Heart right ventricle (tissue), 16 donors: ENCODE data around the gene RAB8A. TPM values are rescaled to one million over a fixed set of nuclear protein-coding genes. Genes with fewer than 3 reads are reported as not detected.

Experiments
- ATAC-seq, 8 donors: fragments of 200-7000 bp; cut with Tn5 transposase; one replicate each; pipeline ENCODE4 v1.9.1; 2020; ENCODE audit warnings: mild to moderate bottlenecking in 8 of 8, moderate library complexity in 8 of 8, moderate number of reproducible peaks in 1 of 8
- DNase-seq, 2 donors: peaks; one replicate each; pipeline ENCODE4 v3.0.0-alpha.2; 2020
- H3K27ac ChIP-seq, 10 donors: fragments of 200-600 bp; sonication (generic) in 2 of 10; one replicate each; pipeline versions ENCODE4 v1.5.0 to v1.8.0; 2020 to 2022; ENCODE audit warnings: mild to moderate bottlenecking in 3 of 10
- H3K27me3 ChIP-seq, 7 donors: fragments of 200-600 bp; one replicate each; pipeline ENCODE4 v1.8.0; 2021 to 2022; ENCODE audit warnings: mild to moderate bottlenecking in 2 of 7
- H3K36me3 ChIP-seq, 9 donors: fragments of 200-600 bp; sonication (generic) in 1 of 9; one replicate each; pipeline versions ENCODE4 v1.5.0 to v1.8.0; 2020 to 2022; ENCODE audit warnings: mild to moderate bottlenecking in 2 of 9
- H3K4me1 ChIP-seq, 9 donors: fragments of 200-600 bp; sonication (generic) in 1 of 9; one replicate each; pipeline versions ENCODE4 v1.5.0 to v1.8.0; 2020 to 2022; ENCODE audit warnings: mild to moderate bottlenecking in 4 of 9
- H3K4me3 ChIP-seq, 10 donors: fragments of 200-600 bp; sonication (generic) in 2 of 10; one replicate each; pipeline versions ENCODE4 v1.5.0 to v1.8.0; 2020 to 2022; ENCODE audit warnings: mild to moderate bottlenecking in 7 of 10, moderate library complexity in 2 of 10
- H3K9me3 ChIP-seq, 11 donors: fragments of 200-600 bp in 10 of 11; sonication (generic) in 2 of 11; one replicate each; pipeline versions ENCODE4 v1.5.0 to v1.8.0; 2013 to 2022; ENCODE audit warnings: mild to moderate bottlenecking in 2 of 11, control low read depth in 1 of 11, moderate library complexity in 1 of 11
- WGBS, 2 donors: extraction: QIAGEN DNeasy Blood & Tissue Kit; methylation state at CpG; one replicate each; pipeline ENCODE4 v1.1.7; 2013; ENCODE audit warnings: inconsistent platforms in 1 of 2; 5-methylcytosine and 5-hydroxymethylcytosine counted together
- intact Hi-C, 10 donors: fragments of 100-400 bp; cut with DNase I; formaldehyde crosslinking; loops; one replicate each; pipeline versions ENCODE4 v1.11.1 to v1.14.2; 2022
- polyA plus RNA-seq, 2 donors: library from polyadenylated mRNA; stranded (reverse); fragments of 200-250 nt; gene quantifications; one replicate each; pipeline ENCODE4 v1.2.3, GENCODE V29; 2013
- total RNA-seq, 10 donors: library from RNA; stranded (reverse); fragmentation: NEBNext Ultra II Directional in 3 of 10; extraction: Animal tissue kit (Norgen Biotek cat#: 25700) in 3 of 10; gene quantifications; one replicate each; pipeline versions ENCODE4 v1.2.1 to v1.2.4, GENCODE V29; 2021 to 2023
- TF ChIP-seq, protein P1 (sequence below), 9 donors: fragments of 200-600 bp; sonication (generic) in 2 of 9; IDR thresholded peaks; one replicate each; pipeline versions ENCODE4 v1.5.0 to v1.8.0; 2021 to 2022; ENCODE audit warnings: antibody characterized with exemption in 9 of 9, mild to moderate bottlenecking in 5 of 9, moderate library complexity in 1 of 9
- donor health status: Arrhythmogenic right ventricular cardiomyopathy.
- donor health status: ischemic (EF 13 %, LVEDD 7.1; RV severe dilation, severe dysfunction).
- donor health status: healthy with polysubstance abuse.
- donor health status: DM: no; HTN: yes; CAD: no.
- donor health status: DM: no; HTN: no; CAD: no.
- donor health status: ischemic (EF 25% LVEDD 6.9; RV normal size, moderate dysfunction).
- donor health status: ischemic (EF 25% LVEDD 5.7; RV mildly dilated, moderate dysfunction).
- donor health status: healthy.
- donor health status: DM: yes; HTN: yes; CAD: no.
- donor health status: Ischemic cardiomyopathy.
- donor health status: ischemic (EF 35%, LVEDD 5.7; RV mildly dilated, moderate dysfunction).
- donor health status: nonischemic (EF 11% LVEDD 7.7; RV severe dilation, severe dysfunction).
- donor health status: DM: yes; HTN: yes; CAD: no.
- donor health status: PGD.
- donor health status: ischemic (EF 29% LVEDD 5.4; RV normal size, mild dysfunction).
- donor health status: nonischemic (EF 23%, LVEDD 6.1; RV moderate dilation, normal function).

The RAB8A gene
- total and polyA plus RNA-seq, 12 donors, result 12.1 to 47.4 (median 19.5) TPM

DNA sequence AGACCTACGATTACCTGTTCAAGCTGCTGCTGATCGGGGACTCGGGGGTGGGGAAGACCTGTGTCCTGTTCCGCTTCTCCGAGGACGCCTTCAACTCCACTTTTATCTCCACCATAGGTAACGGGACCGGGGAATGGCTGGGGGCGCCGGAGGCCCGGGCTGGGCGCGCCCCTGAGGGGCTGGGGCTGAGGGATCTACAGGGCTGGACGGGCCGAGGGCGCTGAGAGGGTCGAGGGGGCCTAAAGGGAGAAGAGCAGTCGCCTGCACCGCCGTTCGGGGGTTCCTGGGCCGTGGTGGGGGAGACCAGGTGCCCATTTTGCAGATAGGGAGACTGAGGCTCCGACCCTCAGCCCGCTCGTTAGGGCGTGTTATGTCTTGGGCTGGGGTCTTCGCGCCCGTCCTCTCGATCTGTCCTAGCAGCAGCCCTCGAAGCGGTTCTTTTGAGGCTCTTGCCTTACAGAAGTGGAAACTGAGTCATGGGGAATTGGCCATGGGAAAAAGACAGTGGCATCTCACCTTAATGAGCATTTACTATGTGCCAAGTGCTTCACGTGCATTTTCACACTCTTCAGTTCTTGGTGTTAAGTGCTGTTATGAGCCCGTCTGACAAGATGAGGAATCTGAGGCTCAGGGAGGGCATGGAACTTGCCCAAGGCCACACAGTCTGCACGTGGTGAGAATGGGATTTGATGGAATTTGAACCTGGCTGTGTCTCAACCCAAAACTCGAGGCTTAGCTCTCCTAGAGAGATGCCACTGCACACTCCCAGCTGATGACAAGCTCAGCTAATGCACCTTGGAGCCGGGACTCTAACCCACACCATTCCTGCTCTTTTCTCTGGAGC, 442 bp downstream of the RAB8A start:
- Histone ChIP-seq H3K36me3 (peaks cover 0 to 33% (median 0%) of the 10 kb centered on the region in 9 donors), H3K9me3 (no peaks in the 10 kb centered on the region), H3K27me3 (no peaks in the 10 kb centered on the region), H3K27ac (peak overlapping the region; percentile 68 to 98 (median 92)), H3K4me1 (peaks cover 10 to 58% (median 28%) of the 10 kb centered on the region in 9 donors), H3K4me3 (peak overlapping the region; percentile 64 to 96 (median 83))
- intact Hi-C loops, result loop anchor here in 8 of 10 donors (2.0 to 10.0 kb wide), 12 partner anchors 35 to 275 kb away; partner anchors contain the start of genes FAM32A (in 5 of the 8) and TPM4 (in 3 of the 8)
- 2% methylated on average over 35 to 37 of the region's 37 CpGs for WGBS, 2 donors
- DNase-seq (no peak), ATAC-seq (peak in 4 of 8 donors; percentile 1 to 2 (median 2))
- TF ChIP-seq, protein P1, sequence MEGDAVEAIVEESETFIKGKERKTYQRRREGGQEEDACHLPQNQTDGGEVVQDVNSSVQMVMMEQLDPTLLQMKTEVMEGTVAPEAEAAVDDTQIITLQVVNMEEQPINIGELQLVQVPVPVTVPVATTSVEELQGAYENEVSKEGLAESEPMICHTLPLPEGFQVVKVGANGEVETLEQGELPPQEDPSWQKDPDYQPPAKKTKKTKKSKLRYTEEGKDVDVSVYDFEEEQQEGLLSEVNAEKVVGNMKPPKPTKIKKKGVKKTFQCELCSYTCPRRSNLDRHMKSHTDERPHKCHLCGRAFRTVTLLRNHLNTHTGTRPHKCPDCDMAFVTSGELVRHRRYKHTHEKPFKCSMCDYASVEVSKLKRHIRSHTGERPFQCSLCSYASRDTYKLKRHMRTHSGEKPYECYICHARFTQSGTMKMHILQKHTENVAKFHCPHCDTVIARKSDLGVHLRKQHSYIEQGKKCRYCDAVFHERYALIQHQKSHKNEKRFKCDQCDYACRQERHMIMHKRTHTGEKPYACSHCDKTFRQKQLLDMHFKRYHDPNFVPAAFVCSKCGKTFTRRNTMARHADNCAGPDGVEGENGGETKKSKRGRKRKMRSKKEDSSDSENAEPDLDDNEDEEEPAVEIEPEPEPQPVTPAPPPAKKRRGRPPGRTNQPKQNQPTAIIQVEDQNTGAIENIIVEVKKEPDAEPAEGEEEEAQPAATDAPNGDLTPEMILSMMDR (IDR thresholded peaks at IDR 0.05), result no peak

DNA sequence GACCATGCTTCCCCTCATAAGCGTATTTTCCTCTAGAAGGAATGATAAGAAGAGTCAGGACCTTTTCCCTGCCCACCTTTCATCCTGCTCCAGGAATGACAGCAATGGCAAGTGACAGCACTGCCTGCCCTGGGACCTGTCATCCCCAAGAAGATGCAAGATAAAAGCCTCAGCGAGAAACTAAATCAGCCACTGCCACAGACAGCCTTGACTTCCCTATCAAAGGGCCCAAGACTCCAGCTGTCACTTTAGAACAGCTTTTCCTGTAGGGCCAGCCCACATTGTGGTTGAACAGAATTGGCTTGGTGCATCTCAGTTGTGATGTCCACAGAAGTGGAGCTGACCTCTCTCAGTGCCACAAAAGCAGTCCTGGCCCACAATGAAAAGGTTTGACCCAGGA, 1.1 kb downstream of the RAB8A start:
- H3K4me1 ChIP-seq, result peaks cover 10 to 65% (median 28%) of the 10 kb centered on the region in 9 donors
- no peaks in the 10 kb centered on the region for H3K9me3 ChIP-seq
- 8 to 10% methylated on average over 2 of the region's 2 CpGs for WGBS, 2 donors
- intact Hi-C loops, result loop anchor here in 8 of 10 donors (2.0 to 10.0 kb wide), 11 partner anchors 35 to 275 kb away; partner anchors contain the start of genes FAM32A (in 4 of the 8) and TPM4 (in 2 of the 8)
- ATAC-seq, result no peak
- TF ChIP-seq, protein P1 (IDR thresholded peaks at IDR 0.05), result no peak
- H3K36me3 ChIP-seq, result peaks cover 0 to 34% (median under 1%) of the 10 kb centered on the region in 9 donors
- H3K27me3 ChIP-seq, result no peaks in the 10 kb centered on the region
- DNase-seq, result no peak
- H3K4me3 ChIP-seq, result peak overlapping the region in 8 of 10 donors; percentile 64 to 96 (median 88)
- peak overlapping the region in 4 of 10 donors; percentile 2 to 98 (median 94) for H3K27ac ChIP-seq

DNA sequence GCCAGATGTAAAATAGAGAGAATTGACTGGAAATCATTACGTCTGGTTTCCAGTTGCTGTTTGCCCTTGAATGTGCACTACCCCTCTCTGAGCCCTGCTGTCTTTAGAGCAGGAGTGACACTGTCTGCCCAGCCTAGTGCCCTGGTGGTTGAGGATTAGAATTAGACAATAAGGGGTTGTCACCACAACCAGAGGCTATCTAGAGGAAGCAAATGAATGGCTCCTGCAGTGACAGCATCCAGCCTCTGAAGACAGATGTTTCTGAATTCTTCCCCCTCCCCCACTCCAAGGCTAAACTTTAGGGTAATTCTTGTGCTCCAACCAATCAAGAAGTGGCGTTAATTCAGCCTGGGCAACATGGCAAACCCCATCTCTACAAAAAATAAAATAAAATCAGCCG, 2.0 kb downstream of the RAB8A start:
- no peaks in the 10 kb centered on the region for H3K27me3 ChIP-seq
- H3K4me3 ChIP-seq, result no peak overlapping the region
- no peak overlapping the region for H3K27ac ChIP-seq
- WGBS, 2 donors, result 89 to 92% methylated on average over 3 of the region's 3 CpGs
- ATAC-seq, result no peak
- no peaks in the 10 kb centered on the region for H3K9me3 ChIP-seq
- intact Hi-C loops, result loop anchor here in 8 of 10 donors (2.0 to 10.0 kb wide), 11 partner anchors 36 to 276 kb away; partner anchors contain the start of genes FAM32A (in 4 of the 8) and TPM4 (in 2 of the 8)
- peaks cover 0 to 44% (median 9%) of the 10 kb centered on the region in 9 donors for H3K36me3 ChIP-seq
- TF ChIP-seq, protein P1 (IDR thresholded peaks at IDR 0.05), result no peak
- DNase-seq, result no peak
- peaks cover 10 to 74% (median 28%) of the 10 kb centered on the region in 9 donors for H3K4me1 ChIP-seq

DNA sequence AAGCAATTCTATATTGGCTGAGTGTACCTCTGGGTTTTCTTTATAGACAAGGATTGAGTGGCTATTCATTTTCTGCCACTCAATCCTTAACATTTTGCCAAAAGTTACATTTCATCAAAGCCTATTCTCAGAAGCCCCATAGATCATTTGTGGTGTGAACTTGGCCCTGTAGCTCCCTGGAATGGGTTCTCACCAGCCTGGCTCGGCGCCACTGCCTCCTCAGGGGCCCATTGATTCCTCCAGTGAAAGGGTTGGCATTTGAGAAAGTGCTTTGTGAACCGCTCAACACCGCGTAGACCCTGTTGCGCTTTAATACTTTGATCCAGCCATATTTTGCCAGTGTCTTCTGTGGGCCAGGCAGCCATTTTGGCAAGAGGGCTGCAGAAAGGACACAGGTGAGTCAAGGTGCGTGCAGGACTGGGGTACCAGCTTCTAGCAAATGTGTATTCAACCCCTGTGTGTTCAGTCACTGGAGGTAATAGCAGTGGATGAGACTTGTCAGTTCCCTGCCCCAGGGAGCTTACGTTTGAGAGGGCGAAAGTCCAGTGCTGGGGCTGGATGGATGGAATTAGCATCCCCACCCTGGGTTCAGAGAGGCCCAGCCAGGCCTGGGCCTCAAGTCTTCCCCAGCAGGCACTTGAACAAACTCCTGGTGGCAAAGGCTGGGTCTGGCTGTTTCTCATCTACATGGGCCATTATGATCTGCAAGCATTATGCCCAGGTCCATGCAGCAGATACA, 3.8 kb downstream of the RAB8A start:
- Histone ChIP-seq H3K4me1 (peaks cover 10 to 91% (median 28%) of the 10 kb centered on the region in 9 donors), H3K4me3 (no peak overlapping the region), H3K27me3 (no peaks in the 10 kb centered on the region), H3K36me3 (peaks cover 0 to 61% (median 24%) of the 10 kb centered on the region in 9 donors), H3K9me3 (no peaks in the 10 kb centered on the region), H3K27ac (no peak overlapping the region)
- no peak for DNase-seq
- no peak for ATAC-seq
- WGBS, 2 donors, result 91 to 92% methylated on average over 9 of the region's 9 CpGs
- intact Hi-C loops, result loop anchor here in 3 of 10 donors (10.0 kb wide), 2 partner anchors 51 to 69 kb away; partner anchors contain the start of gene FAM32A (in 1 of the 3)
- TF ChIP-seq, protein P1 (IDR thresholded peaks at IDR 0.05), result no peak
